ENCODE measurements around the gene P2RX6.

DNA sequence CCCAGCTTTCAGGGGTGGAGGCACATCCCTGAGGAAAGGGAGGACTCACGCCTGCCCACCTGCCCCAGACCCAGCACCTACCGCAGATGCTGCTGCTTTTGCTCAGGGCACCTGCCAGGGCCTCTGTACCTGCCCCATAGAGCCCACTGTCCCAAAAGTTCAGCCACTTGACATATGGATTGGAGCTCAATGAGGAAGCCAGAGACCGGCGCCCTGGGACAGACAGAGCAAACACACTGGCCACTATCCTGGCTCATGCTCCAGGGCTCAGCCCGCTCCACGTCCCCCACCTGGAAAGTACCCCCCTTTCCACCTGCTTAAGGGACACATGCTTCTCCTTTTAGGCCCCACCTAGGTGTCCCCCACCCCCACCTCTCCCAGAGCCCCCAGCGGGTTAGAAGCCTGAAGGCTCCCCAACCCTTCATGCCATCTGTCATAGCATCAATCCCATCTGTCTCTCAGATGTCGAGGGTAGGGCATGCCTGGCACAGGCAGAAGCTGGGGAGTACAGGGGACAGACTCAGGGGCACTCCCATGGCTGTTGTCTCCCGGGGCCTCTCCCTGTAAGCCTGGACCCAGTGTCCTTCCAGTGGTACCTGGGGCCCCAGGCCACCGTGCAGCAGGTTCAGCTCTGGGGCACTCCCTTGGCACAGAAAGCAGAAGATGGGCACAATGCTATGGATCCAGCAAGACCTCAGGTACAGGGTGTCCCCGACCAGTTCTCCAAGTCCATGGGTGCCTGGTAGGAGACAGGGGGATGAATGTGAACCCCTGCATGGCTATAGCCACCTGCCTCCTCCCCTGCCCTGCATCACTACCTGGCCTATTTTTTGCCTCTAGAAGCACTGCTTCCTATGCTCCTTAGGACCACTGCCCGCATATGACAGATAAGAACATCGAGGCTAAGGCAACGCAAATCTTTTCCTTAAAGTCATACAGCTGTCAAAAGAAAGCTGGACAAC is 2.2 kb upstream of the P2RX6 start:
- TF ChIP-seq, protein P1, sequence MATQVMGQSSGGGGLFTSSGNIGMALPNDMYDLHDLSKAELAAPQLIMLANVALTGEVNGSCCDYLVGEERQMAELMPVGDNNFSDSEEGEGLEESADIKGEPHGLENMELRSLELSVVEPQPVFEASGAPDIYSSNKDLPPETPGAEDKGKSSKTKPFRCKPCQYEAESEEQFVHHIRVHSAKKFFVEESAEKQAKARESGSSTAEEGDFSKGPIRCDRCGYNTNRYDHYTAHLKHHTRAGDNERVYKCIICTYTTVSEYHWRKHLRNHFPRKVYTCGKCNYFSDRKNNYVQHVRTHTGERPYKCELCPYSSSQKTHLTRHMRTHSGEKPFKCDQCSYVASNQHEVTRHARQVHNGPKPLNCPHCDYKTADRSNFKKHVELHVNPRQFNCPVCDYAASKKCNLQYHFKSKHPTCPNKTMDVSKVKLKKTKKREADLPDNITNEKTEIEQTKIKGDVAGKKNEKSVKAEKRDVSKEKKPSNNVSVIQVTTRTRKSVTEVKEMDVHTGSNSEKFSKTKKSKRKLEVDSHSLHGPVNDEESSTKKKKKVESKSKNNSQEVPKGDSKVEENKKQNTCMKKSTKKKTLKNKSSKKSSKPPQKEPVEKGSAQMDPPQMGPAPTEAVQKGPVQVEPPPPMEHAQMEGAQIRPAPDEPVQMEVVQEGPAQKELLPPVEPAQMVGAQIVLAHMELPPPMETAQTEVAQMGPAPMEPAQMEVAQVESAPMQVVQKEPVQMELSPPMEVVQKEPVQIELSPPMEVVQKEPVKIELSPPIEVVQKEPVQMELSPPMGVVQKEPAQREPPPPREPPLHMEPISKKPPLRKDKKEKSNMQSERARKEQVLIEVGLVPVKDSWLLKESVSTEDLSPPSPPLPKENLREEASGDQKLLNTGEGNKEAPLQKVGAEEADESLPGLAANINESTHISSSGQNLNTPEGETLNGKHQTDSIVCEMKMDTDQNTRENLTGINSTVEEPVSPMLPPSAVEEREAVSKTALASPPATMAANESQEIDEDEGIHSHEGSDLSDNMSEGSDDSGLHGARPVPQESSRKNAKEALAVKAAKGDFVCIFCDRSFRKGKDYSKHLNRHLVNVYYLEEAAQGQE (IDR thresholded peaks at IDR 0.05; ENCODE audit: insufficient read depth in 1 of 2, low read depth in 2 of 2, low read length in 2 of 2) = no peak
- no peak for TF ChIP-seq TAF1 (IDR thresholded peaks at IDR 0.05; ENCODE audit: borderline replicate concordance, insufficient read depth, low read length)
- no peak for TF ChIP-seq POLR2AphosphoS5 (IDR thresholded peaks at IDR 0.05; ENCODE audit: low read depth, low read length)
- TF ChIP-seq SIN3A (IDR thresholded peaks at IDR 0.05; ENCODE audit: borderline replicate concordance, insufficient read depth, low read length) = no peak
